A549 treated with GW870086 at 1 μM for 4 hours (cell line): ENCODE measurements around the gene CYP2C9. TPM values are rescaled to one million over a fixed set of nuclear protein-coding genes. Genes with fewer than 3 reads are reported as not detected.

Experiments
- total RNA-seq: library from RNA; stranded (reverse); fragments of 200-300 nt; extraction: Qiagen RNA extraction; gene quantifications from 5 replicates; pipeline ENCODE4 v1.2.3, GENCODE V29; 2022; ENCODE audit warnings: low read depth

CYP2C9 gene
- total RNA-seq, result not detected in 5 replicates

DNA sequence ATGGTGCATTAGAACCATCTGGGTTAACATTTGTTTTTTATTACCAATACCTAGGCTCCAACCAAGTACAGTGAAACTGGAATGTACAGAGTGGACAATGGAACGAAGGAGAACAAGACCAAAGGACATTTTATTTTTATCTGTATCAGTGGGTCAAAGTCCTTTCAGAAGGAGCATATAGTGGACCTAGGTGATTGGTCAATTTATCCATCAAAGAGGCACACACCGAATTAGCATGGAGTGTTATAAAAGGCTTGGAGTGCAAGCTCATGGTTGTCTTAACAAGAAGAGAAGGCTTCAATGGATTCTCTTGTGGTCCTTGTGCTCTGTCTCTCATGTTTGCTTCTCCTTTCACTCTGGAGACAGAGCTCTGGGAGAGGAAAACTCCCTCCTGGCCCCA, at the start of gene CYP2C9:
Gene CYP2C9 (plus strand): TSS at position 276 of the 400 bp plus-strand sequence. CDS start 25 bp downstream, at position 301.

Other genes with a start within 250 kb of the CYP2C9 start
- gene CYP2C19, start 176.0 kb upstream of the CYP2C9 start, total RNA-seq, result 0.05 TPM in 1 of 5 replicates, not detected in the others
- gene CYP2C8, start 130.8 kb downstream of the CYP2C9 start, total RNA-seq, result not detected in 5 replicates